Esophagus mucosa (tissue), 1 donor: ENCODE data around the gene BTBD10. TPM values are rescaled to one million over a fixed set of nuclear protein-coding genes. Genes with fewer than 3 reads are reported as not detected.
A peak's percentile ranks its signal among the peaks of the same experiment; 100 is the strongest.

Experiments
- ATAC-seq: fragments of 200-7000 bp; cut with Tn5 transposase; one replicate; pipeline ENCODE4 v1.9.1; 2020
- total RNA-seq: library from RNA; stranded (reverse); gene quantifications from one replicate; pipeline ENCODE4 v1.2.4, GENCODE V29; 2023
- donor health status: DM: yes; HTN: yes; CAD: no.

BTBD10 gene
- 29.8 TPM for total RNA-seq

GRCh38 chr11:13462901-13463778, at the start of gene BTBD10:
Gene BTBD10, minus strand, starts transcription at chr11:13463222. Its CDS starts 18,098 bp downstream, at chr11:13445124.
- peak; percentile 99 for ATAC-seq

- no peak for ATAC-seq
These were observed 40.4 kb upstream of the BTBD10 start for GRCh38 chr11:13503393-13503792.

DNA sequence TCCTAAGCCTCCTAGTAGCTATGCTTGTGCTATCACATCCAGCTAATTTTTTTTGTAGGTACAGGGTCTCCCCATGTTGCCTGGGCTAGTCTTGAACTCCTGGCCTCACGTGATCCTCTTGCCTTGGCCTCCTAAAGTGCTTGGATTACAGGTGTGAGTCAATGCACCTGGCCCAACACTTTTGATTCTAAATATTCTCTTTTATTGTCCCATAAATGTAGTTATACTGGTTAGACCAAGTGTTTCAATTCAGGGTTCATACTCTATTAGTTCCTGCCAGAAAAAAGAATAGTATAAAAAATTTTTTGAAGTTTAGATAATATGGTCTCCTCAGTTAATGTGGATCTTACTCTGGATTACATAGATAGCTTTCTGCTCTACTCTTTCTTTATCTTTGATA, 39.5 kb upstream of the BTBD10 start:
- ATAC-seq = no peak

- ATAC-seq = no peak
These were observed 32.9 kb upstream of the BTBD10 start, which contains the start of gene PTH for GRCh38 chr11:13495929-13496328. Gene PTH, minus strand, starts transcription at chr11:13495997. Its CDS starts 3,142 bp downstream, at chr11:13492855.

DNA sequence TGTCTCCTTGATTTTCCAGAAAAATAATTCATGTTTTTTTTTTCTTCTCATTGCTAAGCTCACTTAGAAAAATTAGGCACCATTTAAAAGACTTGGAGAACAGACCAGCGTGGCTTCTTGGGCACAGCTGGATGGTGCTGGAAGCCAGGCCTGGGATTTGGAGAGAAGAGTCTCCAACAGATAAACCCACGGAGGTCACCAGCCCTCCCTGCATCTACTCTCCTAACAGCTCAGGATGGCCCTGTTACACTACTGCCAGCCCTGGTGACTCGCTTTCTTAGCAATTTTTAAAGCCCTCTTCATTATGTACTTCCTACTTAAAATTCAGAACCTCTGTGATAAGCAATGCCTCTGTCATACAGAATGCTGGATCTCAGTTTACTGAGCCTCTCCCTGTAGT, 31.0 kb upstream of the BTBD10 start:
- no peak for ATAC-seq

DNA sequence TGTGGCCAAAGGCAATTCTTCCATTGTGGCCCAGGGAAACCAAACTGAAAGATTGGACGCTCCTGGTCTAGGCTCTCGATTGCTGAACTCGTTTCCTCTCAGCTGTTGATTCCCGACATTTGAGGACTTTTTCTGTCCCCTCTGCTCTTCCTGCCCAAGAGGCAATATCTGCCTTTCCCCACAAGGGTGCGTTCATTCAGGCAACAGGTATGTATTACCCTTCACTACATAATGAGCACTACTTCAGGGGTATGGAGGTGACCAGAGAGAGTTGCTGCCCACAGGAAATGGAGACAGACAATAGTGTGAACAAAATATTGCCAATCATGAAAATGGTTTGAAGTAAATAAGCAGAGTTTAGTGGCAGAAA, 24.6 kb upstream of the BTBD10 start:
- peak; percentile 32 for ATAC-seq

- ATAC-seq = peak; percentile 73
These were observed 24.1 kb upstream of the BTBD10 start for GRCh38 chr11:13486926-13487660.

- peak; percentile 49 for ATAC-seq
These were observed 17.2 kb upstream of the BTBD10 start for GRCh38 chr11:13480198-13480597.

GRCh38 chr11:13479688-13480087, 16.7 kb upstream of the BTBD10 start:
- ATAC-seq = no peak

- no peak for ATAC-seq
These were observed 12.1 kb upstream of the BTBD10 start for GRCh38 chr11:13475091-13475490.

DNA sequence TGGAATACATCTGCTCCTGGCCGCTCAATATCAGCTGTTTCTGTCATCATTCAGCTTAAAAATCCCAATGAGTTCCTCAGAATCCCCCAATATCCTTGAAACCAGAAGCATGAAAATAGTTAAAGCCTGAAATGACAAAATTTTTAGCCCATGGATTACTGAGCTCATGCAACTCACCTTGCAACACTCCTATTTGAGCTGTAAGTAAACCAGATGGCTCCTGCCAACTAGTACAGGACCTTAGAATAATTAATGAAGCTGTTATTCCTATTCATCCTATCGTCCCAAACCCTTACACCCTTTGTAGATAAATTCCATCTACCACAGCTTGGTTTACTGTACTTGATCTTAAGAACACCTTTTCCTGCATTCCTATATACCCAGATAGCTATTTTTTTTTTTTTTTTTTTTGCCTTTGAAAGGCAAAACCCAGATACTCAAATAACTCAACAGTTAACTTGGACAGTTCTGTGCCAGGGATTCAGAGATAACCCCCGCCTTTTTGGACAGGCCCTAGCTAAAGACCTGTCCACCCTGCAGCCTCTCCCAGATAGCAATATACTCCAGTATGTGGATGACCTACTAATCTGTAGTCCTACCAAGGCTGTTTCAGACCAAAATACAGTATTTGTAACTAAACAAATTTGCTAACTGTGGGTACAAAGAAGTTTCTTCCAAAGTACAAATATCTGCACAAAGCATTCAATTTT, 10.1 kb upstream of the BTBD10 start:
- ATAC-seq = no peak

DNA sequence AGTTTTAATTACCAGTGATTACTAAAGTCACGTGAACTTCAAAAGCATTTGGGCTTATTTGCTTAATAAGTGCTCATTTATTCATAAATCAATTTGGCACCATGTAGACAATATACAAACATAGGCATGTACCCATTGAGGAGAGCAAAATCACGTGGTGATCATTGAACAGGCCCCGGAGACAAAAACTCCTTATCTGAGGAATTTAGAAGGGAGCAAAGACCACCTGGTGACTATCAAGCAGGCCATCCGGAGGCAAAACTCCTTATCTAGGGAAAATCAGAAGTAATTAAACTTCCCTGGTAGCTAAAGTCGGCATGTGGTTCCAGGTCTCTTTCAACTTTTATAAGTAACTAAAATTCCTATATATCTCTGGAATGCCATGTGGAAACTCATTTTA, 5.7 kb upstream of the BTBD10 start:
- ATAC-seq = no peak

GRCh38 chr11:13465909-13466371, 2.9 kb upstream of the BTBD10 start:
- ATAC-seq = no peak

DNA sequence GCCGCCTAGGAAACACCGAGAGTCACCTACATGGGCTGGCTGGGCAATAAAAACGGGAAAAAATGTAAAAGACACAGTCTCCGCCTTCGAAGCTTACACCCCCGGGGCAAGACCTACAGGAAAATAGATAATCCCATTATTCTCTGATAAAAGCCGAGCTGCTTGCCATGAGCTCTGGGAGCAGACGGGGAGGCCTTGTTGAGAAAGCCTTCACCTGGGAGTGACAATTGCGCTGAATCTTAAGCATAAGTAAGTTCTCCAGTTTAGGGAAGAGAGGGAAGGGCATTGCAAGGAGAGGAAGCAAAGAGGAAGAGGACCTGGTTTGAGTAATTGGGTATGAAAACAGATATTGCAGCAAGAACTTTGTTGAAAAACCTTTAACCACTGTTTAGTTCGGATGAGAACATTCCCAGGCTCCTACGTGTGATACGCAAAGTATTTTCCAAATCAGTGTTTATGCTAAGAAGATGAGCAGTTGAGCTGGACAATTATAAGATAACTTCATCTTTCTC, 813 bp upstream of the BTBD10 start:
- no peak for ATAC-seq

- ATAC-seq = peak; percentile 75
These were observed 616 bp downstream of the BTBD10 start for GRCh38 chr11:13462311-13462900.

GRCh38 chr11:13461291-13461690, 1.7 kb downstream of the BTBD10 start:
- no peak for ATAC-seq

DNA sequence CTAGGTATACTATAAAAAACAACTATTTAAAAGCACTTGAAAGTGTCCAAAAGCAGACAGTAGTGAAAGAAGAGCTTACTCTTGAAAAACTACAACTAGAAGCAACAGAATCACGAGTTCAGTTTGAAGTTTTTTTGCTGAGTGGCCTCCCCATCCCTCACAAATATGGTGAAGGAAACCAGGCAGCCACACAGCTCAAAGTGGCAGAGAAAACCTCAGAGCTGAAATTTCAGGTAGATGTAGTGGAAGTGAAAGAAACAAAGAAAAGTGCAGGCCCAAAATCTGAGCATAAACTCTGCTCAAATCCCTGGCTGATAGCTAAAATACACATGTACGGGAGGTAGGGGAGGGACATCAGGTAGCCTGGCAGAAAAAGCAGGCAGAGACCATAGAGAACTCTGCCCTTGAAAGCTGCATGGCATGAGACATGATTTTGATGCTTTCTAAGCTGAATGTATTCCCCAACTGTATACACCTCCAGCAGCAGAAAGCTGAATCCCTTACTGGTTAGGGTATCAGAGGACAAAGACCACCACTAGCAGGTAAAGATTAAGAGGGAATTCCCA, 12.1 kb downstream of the BTBD10 start:
- no peak for ATAC-seq

GRCh38 chr11:13449522-13449921, 13.5 kb downstream of the BTBD10 start:
- ATAC-seq = peak; percentile 15

DNA sequence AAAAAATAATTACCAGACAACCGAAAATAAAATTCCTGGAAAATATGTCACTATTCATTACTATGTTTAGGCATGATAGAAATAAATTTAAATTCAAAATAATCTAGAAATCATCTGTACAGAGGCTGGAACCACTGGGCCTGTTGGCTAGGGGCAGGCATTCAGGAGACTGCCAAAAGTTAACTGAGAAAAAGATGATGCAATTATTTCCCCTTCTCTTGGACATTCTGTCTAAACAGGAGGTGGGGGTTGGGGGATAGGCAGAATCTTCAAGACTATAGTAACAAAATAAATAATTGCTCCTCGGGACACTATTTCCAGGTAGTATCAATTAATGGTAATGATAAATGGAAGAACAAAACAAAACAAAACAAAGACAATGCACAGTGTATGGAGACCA, 14.1 kb downstream of the BTBD10 start:
- ATAC-seq = no peak

DNA sequence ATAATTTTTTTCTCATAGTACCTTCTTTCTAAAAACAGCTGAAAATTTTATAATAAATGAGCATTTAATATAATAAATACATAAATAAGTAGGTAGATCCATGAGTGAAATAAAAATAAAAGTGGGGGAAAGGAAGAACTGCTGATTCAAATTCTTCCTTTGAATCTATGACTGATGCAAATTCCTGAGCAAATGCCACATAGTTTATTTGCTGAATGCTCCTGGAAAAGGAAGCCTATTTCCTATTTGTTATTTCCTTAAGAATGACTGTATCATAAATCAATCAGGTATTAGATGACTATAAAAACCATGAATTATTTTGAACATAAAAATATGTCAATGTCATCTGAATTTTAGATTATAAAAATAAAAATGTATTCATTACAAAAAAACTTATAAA, 16.6 kb downstream of the BTBD10 start:
- ATAC-seq = no peak

DNA sequence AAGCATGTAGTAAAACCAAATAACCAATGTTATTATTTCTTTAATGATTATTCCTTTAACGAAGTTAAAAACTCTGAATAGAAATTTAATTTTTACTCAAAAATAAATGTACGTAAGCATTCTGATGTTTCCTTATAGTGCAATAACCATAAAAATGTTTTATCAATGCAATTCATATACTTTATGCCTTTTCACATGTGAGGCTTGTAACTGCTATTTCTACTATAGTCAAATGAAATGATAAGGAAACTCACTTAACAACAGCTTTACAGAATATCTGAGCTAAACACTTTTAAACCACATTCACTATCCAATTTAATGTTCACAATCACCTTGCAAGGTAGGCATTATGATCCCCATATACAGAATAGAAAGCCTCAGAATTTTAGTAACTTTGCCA, 17.4 kb downstream of the BTBD10 start:
- no peak for ATAC-seq
